IPS DF 4.7 (cell line): ENCODE measurements around the gene RNASE2.
"Not testable (repeated sequence)": the region's sequence is repeated elsewhere in the genome, so short reads cannot be mapped to it uniquely, and the experiment has no call there.

ENCODE experiments used
- DNase-seq: peaks from one replicate; pipeline ENCODE4 v3.0.0-alpha.2; 2013; ENCODE audit warnings: low spot score; ENCODE audit errors: extremely low read depth

The RNASE2 gene

DNA sequence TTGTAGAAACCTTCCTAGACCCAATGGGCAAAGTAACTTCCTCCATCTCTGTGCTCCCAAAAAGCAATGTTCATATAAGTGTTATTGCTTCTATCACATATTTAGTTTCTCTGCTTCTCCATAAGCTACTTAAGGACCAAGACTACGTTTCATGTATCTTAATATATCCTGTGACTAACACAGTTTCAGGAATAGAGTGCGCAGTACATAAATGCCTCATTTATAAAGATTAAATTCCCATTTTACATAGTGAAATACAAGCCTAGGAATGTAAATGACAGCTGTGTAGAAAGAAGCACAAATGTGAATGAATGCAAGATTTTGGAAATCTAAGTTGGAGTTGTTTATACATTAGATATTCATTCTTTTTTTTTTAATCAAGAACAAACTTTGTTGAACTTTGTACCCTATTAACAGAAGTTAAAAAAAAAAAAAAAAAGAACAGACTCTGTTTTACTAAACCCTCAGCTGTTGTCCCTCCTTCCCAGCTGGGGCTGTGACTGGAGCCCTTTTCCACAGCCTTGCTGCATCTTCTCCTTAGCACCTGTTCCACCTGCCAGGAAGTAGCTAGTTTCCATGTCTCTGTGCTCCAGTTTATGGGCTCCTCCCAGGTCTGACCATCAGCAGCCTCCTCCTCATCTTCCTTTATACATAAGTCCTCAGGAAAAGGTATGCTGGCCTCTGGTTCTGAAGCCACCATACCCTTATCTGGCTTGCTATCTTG lies 27.5 kb downstream of the RNASE2 start:
- no peak for DNase-seq

GRCh38 chr14:20985650-20986049 lies 30.4 kb downstream of the RNASE2 start:
- not testable (repeated sequence) for DNase-seq

DNA sequence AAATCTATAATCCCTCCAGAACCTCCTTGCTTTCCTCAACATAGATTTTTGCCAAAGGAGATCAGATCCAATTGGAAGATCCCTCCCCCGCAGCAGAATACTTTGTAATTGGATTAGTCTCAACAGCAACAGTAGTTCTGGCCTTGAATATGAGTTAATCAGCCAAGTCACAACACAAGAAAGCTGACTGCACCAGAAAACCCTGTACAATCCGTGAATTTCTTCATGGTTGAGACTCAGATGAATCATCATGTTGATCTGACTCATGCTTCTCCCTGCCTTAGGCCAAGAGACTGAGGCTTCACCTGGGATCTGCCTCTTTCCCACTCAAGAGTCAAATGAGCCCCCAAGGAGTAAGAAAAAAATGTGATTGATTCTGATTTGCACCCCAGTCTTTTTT lies 31.5 kb downstream of the RNASE2 start:
- no peak for DNase-seq

- DNase-seq, result no peak
These were observed 33.6 kb downstream of the RNASE2 start for GRCh38 chr14:20988717-20989470.

- no peak for DNase-seq
These were observed 34.1 kb downstream of the RNASE2 start for GRCh38 chr14:20989471-20989786.

GRCh38 chr14:20989787-20990600 lies 34.7 kb downstream of the RNASE2 start, which contains the start of gene METTL17:
TSS of gene METTL17 (plus strand) at chr14:20989980. CDS start at chr14:20990003, 23 bp downstream.
- DNase-seq, result peak; percentile 83

DNA sequence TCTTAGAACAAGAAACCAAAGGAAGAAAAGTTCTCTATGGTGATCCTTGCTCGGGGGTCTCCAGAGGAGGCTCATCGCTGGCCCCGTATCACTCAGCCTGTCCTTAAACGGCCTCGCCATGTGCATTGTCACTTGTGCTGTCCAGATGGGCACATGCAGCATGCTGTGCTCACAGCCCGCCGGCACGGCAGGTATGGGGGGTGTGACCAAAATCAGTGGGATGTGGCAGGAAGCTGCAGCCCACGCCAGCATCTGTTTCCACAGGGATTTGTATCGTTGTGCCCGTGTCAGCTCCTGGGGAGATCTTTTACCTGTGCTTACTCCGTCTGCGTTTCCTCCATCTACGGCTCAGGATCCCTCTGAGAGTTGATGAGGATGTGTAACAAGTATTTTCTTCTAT lies 41.2 kb downstream of the RNASE2 start:
- DNase-seq, result no peak

DNA sequence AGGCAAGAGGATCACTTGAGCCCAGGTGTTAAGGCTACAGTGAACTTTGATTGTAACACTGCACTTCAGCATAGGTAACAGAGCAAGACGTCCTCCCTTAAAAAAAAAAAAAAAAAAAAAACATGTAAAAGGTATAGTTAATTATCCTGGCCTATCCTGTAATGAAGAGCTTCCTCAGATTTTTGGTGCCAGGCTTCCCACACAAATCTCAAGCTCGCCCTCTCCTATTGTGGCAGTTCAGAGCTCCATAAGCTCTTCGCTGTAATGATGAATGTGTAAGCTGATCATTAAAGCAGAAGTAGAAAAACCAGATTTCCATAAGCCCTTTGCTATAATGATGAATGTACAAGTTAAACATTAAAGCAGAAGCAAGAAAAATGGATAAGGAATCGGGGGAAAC lies 41.8 kb downstream of the RNASE2 start:
- DNase-seq, result no peak

GRCh38 chr14:20997564-20997963 lies 42.3 kb downstream of the RNASE2 start:
- no peak for DNase-seq

GRCh38 chr14:20998139-20998538 lies 42.9 kb downstream of the RNASE2 start:
- DNase-seq, result no peak

DNA sequence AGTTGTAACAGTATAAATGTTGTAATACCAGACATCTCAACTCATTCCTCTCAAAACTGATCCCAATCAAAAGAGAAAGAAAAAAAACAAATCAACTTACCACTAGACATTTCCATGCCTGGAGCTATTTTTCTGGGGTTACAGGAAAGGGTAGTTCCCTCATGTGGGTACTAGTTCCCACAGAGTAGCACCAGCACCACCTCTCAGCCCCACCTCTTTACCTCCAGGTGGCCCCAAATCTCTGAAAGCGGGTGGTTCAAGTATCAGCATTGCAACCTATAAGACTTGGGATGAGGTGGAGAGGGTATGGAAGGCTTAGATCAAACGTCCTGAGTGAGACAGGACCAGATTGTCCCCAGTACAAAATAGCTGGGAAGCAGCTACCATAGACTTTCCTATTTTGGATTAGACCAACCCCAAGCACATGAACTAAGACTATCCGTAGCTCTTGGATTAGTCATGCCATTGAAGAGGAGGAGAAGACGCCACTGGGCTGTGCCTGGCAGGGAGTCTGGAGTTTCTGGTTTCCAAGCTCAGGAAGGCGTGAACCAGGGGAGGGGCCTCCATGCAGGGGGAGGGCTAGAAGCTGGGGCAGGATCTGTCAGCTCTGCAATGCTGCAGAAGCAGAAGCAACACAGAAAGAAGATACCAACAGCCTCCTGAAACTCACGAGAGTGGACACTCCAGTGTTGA lies 43.5 kb downstream of the RNASE2 start, which contains the start of gene SLC39A2:
Gene SLC39A2, plus strand, starts transcription at position 620 of the 693 bp plus-strand sequence. CDS start 154 bp downstream, outside the sequence.
- DNase-seq, result peak; percentile 25

GRCh38 chr14:20999591-20999990 lies 44.3 kb downstream of the RNASE2 start:
- no peak for DNase-seq

GRCh38 chr14:21001218-21001617 lies 45.9 kb downstream of the RNASE2 start:
- no peak for DNase-seq

DNA sequence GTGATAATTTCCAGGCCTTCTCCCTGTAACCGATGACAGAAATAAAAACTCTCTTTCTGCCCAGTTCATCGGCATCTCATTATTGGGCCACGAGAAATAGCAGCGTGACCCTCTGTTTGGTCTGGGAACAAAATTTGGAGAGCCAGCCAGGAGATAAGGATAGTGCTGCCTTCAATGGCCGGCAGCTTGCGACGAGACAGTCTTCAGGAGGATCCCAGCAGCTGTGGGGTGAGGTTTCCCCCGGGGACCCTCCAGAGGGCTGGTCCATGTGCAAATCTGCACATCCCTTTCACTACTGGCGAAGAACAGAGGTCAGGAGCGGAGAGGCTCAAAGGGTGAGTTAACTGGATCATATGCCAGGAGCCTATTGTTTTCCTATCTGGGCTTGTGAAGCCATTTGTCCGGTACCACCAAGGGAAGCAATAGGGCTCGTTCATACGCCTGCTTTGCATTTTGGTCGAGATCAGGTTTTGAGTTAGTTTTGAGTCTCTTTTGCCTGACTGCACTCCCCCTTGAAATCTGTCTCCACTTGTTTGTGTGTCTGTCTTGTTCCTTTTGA lies 48.6 kb downstream of the RNASE2 start:
- DNase-seq, result no peak
